ENCODE measurements around the gene CCDC68. TPM values are rescaled to one million over a fixed set of nuclear protein-coding genes. Genes with fewer than 3 reads are reported as not detected.

The CCDC68 gene
- total and polyA plus RNA-seq, 2 of the 13 experiments (the other 11 are each of a cell fraction or from before 2014, with no cell fraction given), result 4.6 to 13.3 TPM

GRCh38 chr18:55007602-55008001 lies 48.3 kb upstream of the CCDC68 start:
- Histone ChIP-seq H3K4me2 (ENCODE audit: low read depth, low read length) (no peak overlapping the region), H3K79me2 (ENCODE audit: insufficient read depth, low read length) (no peaks in the 10 kb centered on the region), H2AFZ (ENCODE audit: low read length) (no peak overlapping the region), H3K36me3 (replicated peaks in 1 of 2; ENCODE audit: control insufficient read depth in 1 of 2, insufficient read depth in 2 of 2, low read length in 2 of 2) (no peaks in the 10 kb centered on the region), H3K27ac (ENCODE audit: extremely low read length, insufficient read depth, low read length) (no peak overlapping the region), H3K9me3 (ENCODE audit: low read length) (no peaks in the 10 kb centered on the region), H4K20me1 (ENCODE audit: insufficient read depth, low read length) (no peaks in the 10 kb centered on the region), H3K4me1 (ENCODE audit: insufficient read depth, low read length) (no peaks in the 10 kb centered on the region), H3K27me3 (ENCODE audit: control insufficient read depth in 1 of 2, insufficient read depth in 2 of 2, low read length in 2 of 2) (no peaks in the 10 kb centered on the region; a peak in 1 of 5 replicates), H3K4me3 (replicated peaks in 1 of 3; ENCODE audit: insufficient read depth in 1 of 3, low read depth in 2 of 3, low read length in 3 of 3) (no peak overlapping the region), H3K9ac (ENCODE audit: insufficient read depth, low read depth, low read length) (no peak overlapping the region)
- no TSS peak for BruUV-seq (replicated peaks)
- FAIRE-seq (no peak), ATAC-seq (no peak), DNase-seq (ENCODE audit: low spot score) (no peak)
- ChIA-PET CTCF (ENCODE audit: low intra/inter-chr PET ratio, low total read pairs) (no interaction called here), POLR2A (no interaction called here)
- 8% methylated on average over 4 of the region's 4 CpGs for WGBS (ENCODE audit: low lambda C conversion rate)
- intact Hi-C loops (cut with micrococcal nuclease; ENCODE audit: unreplicated experiment), result no loop called here
- TF ChIP-seq ZFP82 (CRISPR knock-in tag; IDR thresholded peaks at IDR 0.05; ENCODE audit: borderline replicate concordance) (no peak), TMF1 (CRISPR knock-in tag; IDR thresholded peaks at IDR 0.05; ENCODE audit: low read depth) (no peak), ZNF224 (CRISPR knock-in tag; IDR thresholded peaks at IDR 0.05) (no peak), ZNF235 (CRISPR knock-in tag; IDR thresholded peaks at IDR 0.05; ENCODE audit: borderline replicate concordance) (no peak), NFYC (CRISPR knock-in tag; IDR thresholded peaks at IDR 0.05) (no peak), TP53 (CRISPR knock-in tag; conservative IDR thresholded peaks at IDR 0.05) (no peak), ZNF800 (CRISPR knock-in tag; IDR thresholded peaks at IDR 0.05) (no peak)
- in situ Hi-C loops (cut with HindIII; ENCODE audit: extremely low pct_ligation_motif_present, low pct_unique_long_range_greater_than_20kb), result no loop called here

DNA sequence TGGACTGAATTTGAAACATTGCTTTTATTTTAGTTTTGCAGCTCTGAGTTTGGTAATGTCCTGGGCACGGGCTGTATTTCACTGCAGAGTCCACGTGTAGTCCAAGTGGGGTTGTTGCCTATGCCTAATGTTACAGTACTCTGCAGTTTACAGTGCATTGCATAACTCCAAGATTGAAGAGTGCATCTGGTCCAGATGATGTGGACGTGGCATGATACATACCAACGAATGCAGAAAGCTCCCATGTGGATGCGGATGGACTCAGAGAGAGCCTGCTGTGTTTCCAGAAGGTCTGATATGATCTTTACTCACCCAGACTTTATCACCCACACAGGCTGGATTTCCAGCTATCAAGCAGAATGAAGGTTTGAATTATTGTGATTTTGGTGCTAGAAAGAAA lies 44.4 kb upstream of the CCDC68 start:
- H3K79me2 ChIP-seq (ENCODE audit: insufficient read depth, low read length), result no peaks in the 10 kb centered on the region
- H2AFZ ChIP-seq (ENCODE audit: low read length), result no peak overlapping the region
- no peak overlapping the region for H3K9ac ChIP-seq (ENCODE audit: insufficient read depth, low read depth, low read length)
- H3K27ac ChIP-seq (ENCODE audit: extremely low read length, insufficient read depth, low read length), result no peak overlapping the region
- DNase-seq (ENCODE audit: low spot score) (no peak), ATAC-seq (no peak), FAIRE-seq (no peak)
- intact Hi-C loops (cut with micrococcal nuclease; ENCODE audit: unreplicated experiment) (no loop called here), in situ Hi-C loops (cut with HindIII; ENCODE audit: extremely low pct_ligation_motif_present, low pct_unique_long_range_greater_than_20kb) (no loop called here)
- H3K27me3 ChIP-seq (ENCODE audit: control insufficient read depth in 1 of 2, insufficient read depth in 2 of 2, low read length in 2 of 2), result peaks cover 0 to 2% of the 10 kb centered on the region in 2 experiments; a peak in 1 of 5 replicates
- CTCF ChIA-PET (ENCODE audit: low intra/inter-chr PET ratio, low total read pairs), result no interaction called here
- TF ChIP-seq ZNF720 (CRISPR knock-in tag; IDR thresholded peaks at IDR 0.05) (no peak), MAZ (IDR thresholded peaks at IDR 0.05; ENCODE audit: borderline replicate concordance, low read depth, low read length) (no peak), MAZ (CRISPR knock-in tag; IDR thresholded peaks at IDR 0.05; ENCODE audit: low read depth) (no peak), RORA (CRISPR knock-in tag; IDR thresholded peaks at IDR 0.05) (no peak), ZBTB8A (CRISPR knock-in tag; IDR thresholded peaks at IDR 0.05; ENCODE audit: borderline replicate concordance, low read depth) (no peak), RELA (CRISPR knock-in tag; IDR thresholded peaks at IDR 0.05) (no peak)
- H4K20me1 ChIP-seq (ENCODE audit: insufficient read depth, low read length), result no peaks in the 10 kb centered on the region
- BruUV-seq (replicated peaks), result no TSS peak
- no peak overlapping the region for H3K4me3 ChIP-seq (replicated peaks in 1 of 3; ENCODE audit: insufficient read depth in 1 of 3, low read depth in 2 of 3, low read length in 3 of 3)
- H3K4me2 ChIP-seq (ENCODE audit: low read depth, low read length), result no peak overlapping the region
- 0% methylated on average over 5 of the region's 5 CpGs for WGBS (ENCODE audit: low lambda C conversion rate)
- H3K9me3 ChIP-seq (ENCODE audit: low read length), result no peaks in the 10 kb centered on the region
- H3K36me3 ChIP-seq (replicated peaks in 1 of 2; ENCODE audit: control insufficient read depth in 1 of 2, insufficient read depth in 2 of 2, low read length in 2 of 2), result no peaks in the 10 kb centered on the region
- POLR2A ChIA-PET, result no interaction called here
- H3K4me1 ChIP-seq (ENCODE audit: insufficient read depth, low read length), result no peaks in the 10 kb centered on the region

Data from HepG2 (cell line).